Fibroblast of skin of scalp (primary cell): ENCODE results near the gene FAM168A.

Experiments
- DNase-seq: peaks from one replicate; pipeline ENCODE4 v3.0.0-alpha.2; 2013

The FAM168A gene

GRCh38 chr11:73363147-73363546 is 234.8 kb downstream of the FAM168A start:
- DNase-seq = no peak

GRCh38 chr11:73361953-73362776 is 235.7 kb downstream of the FAM168A start:
- no peak for DNase-seq

- no peak for DNase-seq
These were observed 237.1 kb downstream of the FAM168A start for GRCh38 chr11:73360743-73361369.

DNA sequence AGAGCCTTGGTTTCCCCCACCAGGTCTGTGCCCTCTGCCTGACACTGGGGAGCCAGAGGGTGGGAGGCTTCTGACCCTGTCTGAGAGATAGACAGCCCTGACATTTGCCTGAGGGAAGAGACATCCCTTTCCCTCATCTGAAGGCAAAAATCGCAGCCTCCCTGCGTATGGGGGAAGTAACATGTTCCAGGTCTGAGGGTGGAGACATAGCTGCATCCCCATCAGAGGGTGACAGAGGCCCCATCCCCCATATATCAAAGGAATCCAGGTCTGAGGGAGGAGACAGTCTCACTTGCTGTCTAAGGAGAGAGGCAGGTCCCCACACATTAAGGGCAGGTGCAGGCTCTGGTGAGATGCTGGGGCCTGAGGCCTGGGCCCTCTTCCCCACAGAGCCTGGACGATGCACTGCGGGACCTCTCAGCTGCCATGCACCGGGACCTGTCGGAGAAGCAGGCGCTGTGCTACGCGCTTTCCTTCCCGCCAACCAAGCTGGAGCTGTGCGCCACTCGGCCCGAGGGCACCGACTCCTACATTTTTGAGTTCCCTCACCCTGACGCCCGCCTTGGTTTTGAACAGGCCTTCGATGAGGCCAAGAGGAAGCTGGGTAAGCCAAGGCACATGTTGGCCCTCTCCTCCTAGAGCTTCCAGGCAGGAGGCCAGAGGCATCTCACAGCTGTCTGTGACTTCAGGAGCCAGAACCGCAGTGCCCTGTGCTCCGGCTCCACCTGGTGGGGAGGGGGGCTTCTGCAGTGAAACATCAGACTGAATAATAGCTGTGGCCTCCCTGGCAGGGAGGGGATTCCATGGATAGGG is 237.8 kb downstream of the FAM168A start:
- DNase-seq = peak; percentile 38

GRCh38 chr11:73359341-73359740 is 238.6 kb downstream of the FAM168A start:
- DNase-seq = no peak

DNA sequence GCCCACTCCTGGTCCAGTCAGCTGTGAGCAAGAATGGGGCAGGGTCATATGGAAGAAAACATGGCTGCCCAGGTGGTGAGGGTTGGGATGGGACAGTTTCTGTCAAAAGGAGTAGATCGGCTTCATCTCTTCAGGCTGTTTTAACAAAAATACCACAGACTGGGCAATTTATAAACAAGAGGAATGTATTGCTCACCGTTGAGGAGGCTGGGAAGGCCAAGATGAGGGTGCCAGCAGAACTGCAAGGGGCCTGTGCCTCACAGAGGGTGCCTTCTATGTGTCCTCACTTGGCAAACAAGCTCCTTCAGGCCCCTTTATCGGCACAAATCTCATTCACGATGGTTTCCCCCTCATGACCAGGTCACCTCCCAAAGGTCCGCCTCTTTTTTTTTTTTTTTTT is 239.8 kb downstream of the FAM168A start:
- no peak for DNase-seq

DNA sequence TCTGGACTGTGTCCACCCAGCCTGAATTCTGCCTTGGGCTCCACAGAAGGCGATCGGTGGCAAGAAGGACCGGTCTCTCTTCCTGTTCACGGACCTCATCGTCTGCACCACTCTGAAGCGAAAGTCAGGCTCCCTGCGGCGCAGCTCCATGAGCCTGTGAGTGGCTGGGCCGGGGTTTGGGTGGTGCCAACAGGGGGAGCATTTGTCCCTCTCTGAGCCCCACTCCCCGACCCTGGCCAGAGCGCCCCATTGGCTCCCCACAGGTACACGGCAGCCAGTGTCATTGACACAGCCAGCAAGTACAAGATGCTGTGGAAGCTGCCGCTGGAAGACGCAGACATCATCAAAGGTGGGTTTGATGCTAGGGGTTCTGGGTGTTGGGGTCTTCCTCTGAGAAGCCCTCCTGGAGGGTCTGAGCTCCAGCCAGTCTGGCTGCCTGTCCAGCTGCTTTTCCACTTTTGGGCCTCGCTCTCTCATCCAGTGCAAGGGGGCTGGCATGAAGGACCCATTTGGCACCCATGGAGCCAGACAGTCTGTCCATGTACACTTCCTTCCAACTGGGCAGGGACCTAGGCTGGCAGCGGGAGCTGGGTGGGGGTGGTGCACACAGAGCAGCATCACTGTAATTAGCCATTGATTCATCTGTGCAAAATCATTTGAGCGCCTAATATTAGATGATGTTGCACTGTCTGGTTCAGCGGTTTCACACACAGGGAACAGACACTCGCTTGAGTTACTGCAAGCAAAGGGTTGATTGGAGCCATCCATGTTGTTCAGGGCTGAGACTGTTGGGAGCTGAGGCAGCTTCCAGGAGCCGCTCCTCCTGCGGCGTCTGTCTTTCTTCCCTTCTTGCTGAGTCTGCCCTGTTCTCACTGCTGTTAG is 240.7 kb downstream of the FAM168A start:
- no peak for DNase-seq

DNA sequence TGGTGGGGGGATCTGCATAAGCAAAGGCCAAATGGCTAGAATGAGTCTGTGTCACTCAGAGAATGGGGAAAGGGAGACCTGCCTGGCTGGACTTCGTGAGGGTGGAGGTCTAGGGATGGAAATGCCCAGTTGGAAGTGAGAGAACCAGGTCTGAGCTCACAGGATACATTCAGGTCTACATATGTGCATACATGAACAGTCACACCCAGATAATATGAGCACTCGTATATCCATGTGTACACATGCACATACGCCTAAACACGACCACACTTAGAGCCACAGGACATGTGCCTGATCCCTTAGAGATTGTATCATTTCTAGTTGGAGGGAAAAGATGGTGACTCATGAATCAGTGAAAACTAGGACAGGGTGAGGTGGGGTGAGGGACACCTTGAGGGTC is 242.8 kb downstream of the FAM168A start:
- DNase-seq = no peak

DNA sequence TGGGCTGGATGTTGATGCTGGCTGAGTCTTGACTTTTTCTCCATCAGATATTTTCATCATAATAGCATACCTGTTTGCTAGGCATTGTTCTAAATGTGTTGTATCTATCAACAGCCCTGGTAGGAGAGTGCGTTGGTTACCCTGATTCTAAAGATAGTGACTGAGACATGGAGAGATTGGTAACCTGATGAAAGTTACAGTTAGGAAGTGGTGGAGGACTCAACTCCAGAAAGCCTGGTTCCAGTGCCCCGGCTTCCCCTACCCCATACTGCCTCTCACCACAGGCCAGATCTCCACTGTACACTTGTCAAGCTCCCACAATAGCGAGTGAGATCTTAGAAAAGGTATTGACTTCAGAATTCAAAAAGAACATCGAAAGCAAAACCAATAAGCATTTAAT is 244.5 kb downstream of the FAM168A start:
- no peak for DNase-seq

GRCh38 chr11:73350908-73351636 is 246.8 kb downstream of the FAM168A start:
- peak; percentile 68 for DNase-seq
